GM13977 (cell line): ENCODE data around the gene PLEKHF1.

Experiments
- DNase-seq: peaks from one replicate; pipeline ENCODE4 v3.0.0; 2012; ENCODE audit warnings: low spot score
- CTCF ChIP-seq: IDR thresholded peaks from 2 replicates; pipeline ENCODE4 v1.5.1; 2012; ENCODE audit warnings: mild to moderate bottlenecking, control low read depth; ENCODE audit not compliant: insufficient read depth; ENCODE audit errors: extremely low read depth, missing control alignments
- in situ Hi-C: fragments of 300-500 bp; cut with MboI; formaldehyde crosslinking; loops from one replicate; pipeline ENCODE4 v1.12.0; 2022; ENCODE audit warnings: low sequenced_read_pairs, low pct_unique_long_range_greater_than_20kb, mixed read lengths, inconsistent platforms; ENCODE audit not compliant: unreplicated experiment

The PLEKHF1 gene

GRCh38 chr19:29664753-29665214, 477 bp upstream of the PLEKHF1 start:
- no peak for DNase-seq
- in situ Hi-C loops, result no loop called here
- no peak for TF ChIP-seq CTCF

DNA sequence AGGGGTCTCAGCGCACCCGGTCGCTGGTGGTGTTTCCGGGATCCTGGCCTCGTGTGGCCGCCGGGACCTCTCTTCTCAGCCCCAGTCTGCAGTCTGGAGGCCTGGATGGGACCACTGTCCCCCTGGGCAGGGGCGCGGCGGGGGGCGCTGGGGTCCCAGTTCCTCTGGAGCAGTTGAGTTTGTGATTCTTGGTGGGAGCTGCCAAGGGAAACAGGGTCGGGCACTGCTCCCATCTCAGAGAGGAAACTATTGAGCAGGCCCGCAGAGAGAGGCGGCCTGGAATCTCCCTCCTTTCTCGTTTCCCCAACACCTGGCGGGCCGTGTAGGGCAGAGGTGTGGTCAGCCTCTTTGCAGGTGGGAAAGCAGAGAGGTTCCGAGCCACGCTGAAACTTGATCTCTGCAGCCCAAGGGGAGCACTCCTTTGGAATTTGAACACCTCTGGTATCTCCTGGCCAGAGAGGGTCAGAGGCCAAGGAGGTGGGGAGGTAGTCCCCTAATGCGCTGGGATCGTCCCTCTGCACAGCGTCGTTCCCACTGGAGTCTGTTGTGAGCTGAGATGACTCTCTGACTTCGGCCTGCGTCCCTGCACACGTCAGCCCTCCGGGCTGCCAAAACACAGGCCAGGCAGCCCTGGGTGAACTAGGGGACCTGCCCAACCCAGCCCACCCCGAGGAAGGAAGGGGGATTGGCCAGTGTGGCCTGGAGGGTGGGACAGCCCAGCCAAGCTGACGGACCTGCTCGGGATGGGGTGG, 741 bp downstream of the PLEKHF1 start:
- in situ Hi-C loops, result no loop called here
- DNase-seq, result no peak
- TF ChIP-seq CTCF, result no peak

DNA sequence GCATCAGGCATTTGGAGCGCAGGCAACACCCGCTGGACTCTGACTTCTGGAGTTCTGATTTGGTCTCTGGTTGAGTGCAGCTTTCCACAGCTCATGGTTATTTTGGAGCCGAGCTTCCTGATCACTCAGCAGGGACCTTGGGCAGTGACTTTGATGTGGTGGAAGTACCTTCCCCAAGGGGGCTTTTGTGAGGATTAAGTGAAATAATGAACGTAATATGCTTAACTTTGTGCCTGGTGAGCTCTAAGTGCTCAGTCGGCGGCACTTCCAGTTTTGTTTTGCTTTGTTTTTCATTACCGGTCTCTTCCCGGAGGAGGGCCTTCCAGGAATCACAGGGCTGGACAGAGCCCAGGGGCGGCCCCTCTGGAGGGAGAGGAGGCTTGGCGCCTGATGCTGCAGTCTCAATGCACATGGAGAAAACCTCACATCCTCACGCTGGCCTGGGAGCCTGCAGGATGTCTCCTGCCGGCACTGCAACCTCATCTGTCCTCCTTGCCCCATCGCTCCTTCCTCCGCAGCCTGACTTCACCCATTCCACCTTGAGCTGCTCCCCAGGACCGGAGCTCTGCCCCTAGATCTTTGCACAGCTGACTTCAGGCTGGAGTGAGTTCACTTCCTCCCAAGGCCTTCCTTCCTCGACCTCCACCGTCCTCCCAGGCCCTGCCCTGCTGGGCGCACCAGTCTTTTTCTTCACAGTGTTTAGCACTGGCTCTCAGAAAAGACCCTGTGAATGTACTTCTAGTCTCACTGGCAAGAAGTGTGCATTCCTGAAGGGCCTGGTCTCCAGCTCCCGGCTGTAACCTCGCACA, 1.5 kb downstream of the PLEKHF1 start:
- no peak for DNase-seq
- TF ChIP-seq CTCF, result no peak
- in situ Hi-C loops, result no loop called here

GRCh38 chr19:29667387-29667783, 2.1 kb downstream of the PLEKHF1 start:
- DNase-seq, result no peak
- in situ Hi-C loops, result no loop called here
- no peak for TF ChIP-seq CTCF

GRCh38 chr19:29667901-29668341, 2.7 kb downstream of the PLEKHF1 start:
- peak; percentile 18 for TF ChIP-seq CTCF
- DNase-seq, result no peak
- in situ Hi-C loops, result no loop called here

- TF ChIP-seq CTCF, result peak; percentile 23
- in situ Hi-C loops, result no loop called here
- DNase-seq, result no peak
These were observed 3.7 kb downstream of the PLEKHF1 start for GRCh38 chr19:29668746-29669609.
